Measurements from ENCODE around the gene IFNA14.
"Not testable (repeated sequence)": the region's sequence is repeated elsewhere in the genome, so short reads cannot be mapped to it uniquely, and the experiment has no call there.

DNA sequence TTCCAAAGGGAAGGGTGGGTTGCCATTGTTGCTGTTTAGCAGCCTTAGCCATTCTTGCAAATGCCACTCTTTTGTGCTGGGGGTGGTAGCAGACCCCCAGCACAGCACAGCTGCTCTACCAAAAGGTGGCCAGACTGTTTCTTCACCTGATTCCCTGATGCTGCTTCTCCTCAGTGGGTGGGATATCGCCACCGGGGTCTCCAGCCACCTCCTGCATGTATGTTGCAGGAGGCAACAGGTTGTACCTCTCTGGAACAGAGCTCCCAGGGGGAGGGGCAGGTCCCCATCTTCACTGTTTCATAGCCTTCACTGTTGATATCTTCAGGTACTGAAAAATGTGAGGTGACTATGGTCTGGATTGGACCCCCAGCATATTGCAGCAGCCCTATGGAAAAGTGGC, 29.0 kb downstream of the IFNA14 start:
- TF ChIP-seq, protein P1, sequence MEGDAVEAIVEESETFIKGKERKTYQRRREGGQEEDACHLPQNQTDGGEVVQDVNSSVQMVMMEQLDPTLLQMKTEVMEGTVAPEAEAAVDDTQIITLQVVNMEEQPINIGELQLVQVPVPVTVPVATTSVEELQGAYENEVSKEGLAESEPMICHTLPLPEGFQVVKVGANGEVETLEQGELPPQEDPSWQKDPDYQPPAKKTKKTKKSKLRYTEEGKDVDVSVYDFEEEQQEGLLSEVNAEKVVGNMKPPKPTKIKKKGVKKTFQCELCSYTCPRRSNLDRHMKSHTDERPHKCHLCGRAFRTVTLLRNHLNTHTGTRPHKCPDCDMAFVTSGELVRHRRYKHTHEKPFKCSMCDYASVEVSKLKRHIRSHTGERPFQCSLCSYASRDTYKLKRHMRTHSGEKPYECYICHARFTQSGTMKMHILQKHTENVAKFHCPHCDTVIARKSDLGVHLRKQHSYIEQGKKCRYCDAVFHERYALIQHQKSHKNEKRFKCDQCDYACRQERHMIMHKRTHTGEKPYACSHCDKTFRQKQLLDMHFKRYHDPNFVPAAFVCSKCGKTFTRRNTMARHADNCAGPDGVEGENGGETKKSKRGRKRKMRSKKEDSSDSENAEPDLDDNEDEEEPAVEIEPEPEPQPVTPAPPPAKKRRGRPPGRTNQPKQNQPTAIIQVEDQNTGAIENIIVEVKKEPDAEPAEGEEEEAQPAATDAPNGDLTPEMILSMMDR (IDR thresholded peaks at IDR 0.05), result not testable (repeated sequence)
- TF ChIP-seq POLR2A (IDR thresholded peaks at IDR 0.05); POLR2AphosphoS5 (IDR thresholded peaks at IDR 0.05; ENCODE audit: insufficient read depth in 1 of 2, low read depth in 1 of 2): not testable (repeated sequence)
